HepG2 (cell line): Measurements from ENCODE around the gene CIB2. TPM values are rescaled to one million over a fixed set of nuclear protein-coding genes. Genes with fewer than 3 reads are reported as not detected.

Experiments used
- ARID3A ChIP-seq: IDR thresholded peaks from 2 replicates; pipeline ENCODE4 v1.6.1; 2012; ENCODE audit warnings: low read depth, low read length, improper control_type of control experiment
- CTCF ChIP-seq: sonication (generic); formaldehyde crosslinking; IDR thresholded peaks from 2 replicates; pipeline ENCODE4 v1.5.0; 2020; ENCODE audit warnings: mild to moderate bottlenecking, missing genetic modification reagents, moderate library complexity
- DZIP1 ChIP-seq: sonication (generic); formaldehyde crosslinking; IDR thresholded peaks from 2 replicates; pipeline ENCODE4 v1.5.0; 2020; ENCODE audit warnings: mild to moderate bottlenecking, missing genetic modification reagents
- EP300 ChIP-seq, 3 experiments: sonication (generic) in 1 of 3; formaldehyde crosslinking in 1 of 3; IDR thresholded peaks; 2 replicates each; pipeline versions ENCODE4 v1.5.1 to v1.6.1; 2011 to 2020; ENCODE audit warnings: low read depth in 2 of 3, low read length in 2 of 3, borderline replicate concordance in 1 of 3, improper control_type of control experiment in 1 of 3, mild to moderate bottlenecking in 1 of 3, missing genetic modification reagents in 1 of 3, moderate library complexity in 1 of 3
- MAFF ChIP-seq: IDR thresholded peaks from 2 replicates; pipeline ENCODE4 v1.6.1; 2011; ENCODE audit warnings: low read depth, low read length, improper control_type of control experiment
- MTA3 ChIP-seq: sonication (generic); formaldehyde crosslinking; IDR thresholded peaks from 2 replicates; pipeline ENCODE4 v1.4.0; 2020; ENCODE audit warnings: missing genetic modification reagents
- MXI1 ChIP-seq: IDR thresholded peaks from 3 replicates; pipeline ENCODE4 v1.6.1; 2012; ENCODE audit warnings: low read depth, low read length, inconsistent platforms, borderline replicate concordance
- MYC ChIP-seq: sonication (generic); formaldehyde crosslinking; IDR thresholded peaks from 2 replicates; pipeline ENCODE4 v1.9.0; 2021; ENCODE audit warnings: missing genetic modification reagents, borderline replicate concordance
- MYPOP ChIP-seq: sonication (generic); formaldehyde crosslinking; IDR thresholded peaks from 2 replicates; pipeline ENCODE4 v1.8.1; 2023; ENCODE audit warnings: mild to moderate bottlenecking, moderate library complexity, missing genetic modification reagents
- POGK ChIP-seq: sonication (generic); formaldehyde crosslinking; conservative IDR thresholded peaks from 2 replicates; pipeline ENCODE4 v1.8.0; 2022; ENCODE audit warnings: mild to moderate bottlenecking, moderate library complexity, missing genetic modification reagents
- TBX3 ChIP-seq: fragments of 450-650 bp; IDR thresholded peaks from 2 replicates; pipeline ENCODE4 v1.6.1; 2017; ENCODE audit warnings: antibody characterized with exemption, mild to moderate bottlenecking, inconsistent platforms, borderline replicate concordance
- YEATS2 ChIP-seq: sonication (generic); formaldehyde crosslinking; IDR thresholded peaks from 2 replicates; pipeline ENCODE4 v1.4.0; 2020; ENCODE audit warnings: missing genetic modification reagents, borderline replicate concordance
- ZXDC ChIP-seq: sonication (generic); formaldehyde crosslinking; IDR thresholded peaks from 2 replicates; pipeline ENCODE4 v1.5.0; 2020; ENCODE audit warnings: mild to moderate bottlenecking, missing genetic modification reagents
- polyA plus RNA-seq, 8 experiments: library from polyadenylated mRNA; depleted of rRNA in 3 of 8; stranded (reverse) in 7 of 8; unstranded in 1 of 8; fragments of >200 nt; fragmentation: Illumina TruSeq in 4 of 8; extraction: Trizol in 4 of 8; gene quantifications; 2 replicates each; pipeline versions ENCODE4 v1.2.1 to v1.2.3, GENCODE V29; 2011 to 2016; ENCODE audit warnings: low read depth in 4 of 8, missing spikeins in 1 of 8, mixed read lengths in 1 of 8; ENCODE audit not compliant: insufficient read depth in 1 of 8
- total RNA-seq, 5 experiments: library from RNA; depleted of rRNA; stranded (reverse); fragments of >200 nt; fragmentation: Illumina TruSeq; extraction: Trizol; gene quantifications; 2 replicates each; pipeline ENCODE4 v1.2.3, GENCODE V29; 2016; ENCODE audit warnings: low read depth in 1 of 5

The CIB2 gene
- total and polyA plus RNA-seq, 2 of the 13 experiments (the other 11 are each of a cell fraction or from before 2014, with no cell fraction given): 1.4 to 1.5 TPM

GRCh38 chr15:78055919-78056713, 75.1 kb downstream of the CIB2 start (continued):
- TF ChIP-seq CTCF (CRISPR knock-in tag) (no peak; the same call in 1 of the 2 replicates), ARID3A (no peak), MTA3 (CRISPR knock-in tag) (no peak), MAFF (no peak), POGK (CRISPR knock-in tag) (no peak), MXI1 (no peak), DZIP1 (CRISPR knock-in tag) (no peak), YEATS2 (CRISPR knock-in tag) (no peak), MYC (CRISPR knock-in tag) (peak; percentile 16; the same call in 1 of the 2 replicates), MYPOP (CRISPR knock-in tag) (no peak), EP300 (IDR thresholded peaks at IDR 0.05; ENCODE audit: low read depth in 2 of 2, low read length in 2 of 2) (no peak), EP300 (CRISPR knock-in tag; IDR thresholded peaks at IDR 0.05; ENCODE audit: borderline replicate concordance) (no peak), ZXDC (no peak), TBX3 (no peak)
